Measurements from ENCODE around the gene SLC36A4.
"Not testable (repeated sequence)": the region's sequence is repeated elsewhere in the genome, so short reads cannot be mapped to it uniquely, and the experiment has no call there.

The SLC36A4 gene

GRCh38 chr11:93123351-93123898, 74.4 kb downstream of the SLC36A4 start:
- Histone ChIP-seq H3K27ac (ENCODE audit: low read depth, low read length) (no peak overlapping the region), H3K27me3 (ENCODE audit: insufficient read depth, low read length) (peaks cover 6% of the 10 kb centered on the region; the same call in 1 of the 2 replicates), H3K36me3 (ENCODE audit: insufficient read depth, low read length) (no peaks in the 10 kb centered on the region), H3K4me1 (ENCODE audit: control insufficient read depth, insufficient read depth, low read length, unreplicated experiment) (no peaks in the 10 kb centered on the region), H3K4me3 (ENCODE audit: low read depth, low read length) (no peak overlapping the region), H3K79me2 (ENCODE audit: control insufficient read depth, insufficient read depth, low read length, unreplicated experiment) (no peaks in the 10 kb centered on the region), H2AFZ (ENCODE audit: low read length, unreplicated experiment) (no peak overlapping the region)

GRCh38 chr11:93122535-93123235, 75.1 kb downstream of the SLC36A4 start:
- Histone ChIP-seq H3K27me3 (ENCODE audit: insufficient read depth, low read length) (peaks cover 10% of the 10 kb centered on the region), H3K36me3 (ENCODE audit: insufficient read depth, low read length) (no peaks in the 10 kb centered on the region), H3K4me3 (ENCODE audit: low read depth, low read length) (no peak overlapping the region), H3K27ac (ENCODE audit: low read depth, low read length) (no peak overlapping the region), H2AFZ (ENCODE audit: low read length, unreplicated experiment) (no peak overlapping the region), H3K4me1 (ENCODE audit: control insufficient read depth, insufficient read depth, low read length, unreplicated experiment) (no peaks in the 10 kb centered on the region), H3K79me2 (ENCODE audit: control insufficient read depth, insufficient read depth, low read length, unreplicated experiment) (no peaks in the 10 kb centered on the region)

- Histone ChIP-seq H3K4me3 (ENCODE audit: low read depth, low read length) (no peak overlapping the region), H2AFZ (ENCODE audit: low read length, unreplicated experiment) (no peak overlapping the region), H3K27ac (ENCODE audit: low read depth, low read length) (no peak overlapping the region), H3K27me3 (ENCODE audit: insufficient read depth, low read length) (peaks cover 23% of the 10 kb centered on the region; the same call in 1 of the 2 replicates), H3K79me2 (ENCODE audit: control insufficient read depth, insufficient read depth, low read length, unreplicated experiment) (no peaks in the 10 kb centered on the region), H3K4me1 (ENCODE audit: control insufficient read depth, insufficient read depth, low read length, unreplicated experiment) (no peaks in the 10 kb centered on the region), H3K36me3 (ENCODE audit: insufficient read depth, low read length) (no peaks in the 10 kb centered on the region)
Measured at GRCh38 chr11:93118276-93118675, 79.5 kb downstream of the SLC36A4 start.

GRCh38 chr11:93117565-93117964, 80.2 kb downstream of the SLC36A4 start:
- Histone ChIP-seq H3K79me2 (ENCODE audit: control insufficient read depth, insufficient read depth, low read length, unreplicated experiment) (no peaks in the 10 kb centered on the region), H2AFZ (ENCODE audit: low read length, unreplicated experiment) (no peak overlapping the region), H3K36me3 (ENCODE audit: insufficient read depth, low read length) (no peaks in the 10 kb centered on the region), H3K27me3 (ENCODE audit: insufficient read depth, low read length) (peaks cover 23% of the 10 kb centered on the region; the same call in 1 of the 2 replicates), H3K27ac (ENCODE audit: low read depth, low read length) (no peak overlapping the region), H3K4me3 (ENCODE audit: low read depth, low read length) (no peak overlapping the region), H3K4me1 (ENCODE audit: control insufficient read depth, insufficient read depth, low read length, unreplicated experiment) (no peaks in the 10 kb centered on the region)

GRCh38 chr11:93116641-93117441, 81.0 kb downstream of the SLC36A4 start:
- Histone ChIP-seq H3K4me3 (ENCODE audit: low read depth, low read length) (no peak overlapping the region), H3K79me2 (ENCODE audit: control insufficient read depth, insufficient read depth, low read length, unreplicated experiment) (no peaks in the 10 kb centered on the region), H3K36me3 (ENCODE audit: insufficient read depth, low read length) (no peaks in the 10 kb centered on the region), H2AFZ (ENCODE audit: low read length, unreplicated experiment) (no peak overlapping the region), H3K27me3 (ENCODE audit: insufficient read depth, low read length) (peaks cover 23% of the 10 kb centered on the region; the same call in 1 of the 2 replicates), H3K27ac (ENCODE audit: low read depth, low read length) (no peak overlapping the region), H3K4me1 (ENCODE audit: control insufficient read depth, insufficient read depth, low read length, unreplicated experiment) (no peaks in the 10 kb centered on the region)

- Histone ChIP-seq H3K4me3 (ENCODE audit: low read depth, low read length) (no peak overlapping the region), H3K4me1 (ENCODE audit: control insufficient read depth, insufficient read depth, low read length, unreplicated experiment) (no peaks in the 10 kb centered on the region), H3K27me3 (ENCODE audit: insufficient read depth, low read length) (peaks cover 23% of the 10 kb centered on the region; the same call in 1 of the 2 replicates), H3K27ac (ENCODE audit: low read depth, low read length) (no peak overlapping the region), H3K36me3 (ENCODE audit: insufficient read depth, low read length) (no peaks in the 10 kb centered on the region), H2AFZ (ENCODE audit: low read length, unreplicated experiment) (no peak overlapping the region), H3K79me2 (ENCODE audit: control insufficient read depth, insufficient read depth, low read length, unreplicated experiment) (no peaks in the 10 kb centered on the region)
Measured at GRCh38 chr11:93114304-93114703, 83.5 kb downstream of the SLC36A4 start.

GRCh38 chr11:93113824-93114223, 84.0 kb downstream of the SLC36A4 start:
- H2AFZ ChIP-seq (ENCODE audit: low read length, unreplicated experiment), result no peak overlapping the region

GRCh38 chr11:93111147-93111546, 86.6 kb downstream of the SLC36A4 start:
- H3K4me1 ChIP-seq (ENCODE audit: control insufficient read depth, insufficient read depth, low read length, unreplicated experiment); H3K79me2 ChIP-seq (ENCODE audit: control insufficient read depth, insufficient read depth, low read length, unreplicated experiment); H2AFZ ChIP-seq (ENCODE audit: low read length, unreplicated experiment); H3K36me3 ChIP-seq (ENCODE audit: insufficient read depth, low read length); H3K27ac ChIP-seq (ENCODE audit: low read depth, low read length); H3K27me3 ChIP-seq (ENCODE audit: insufficient read depth, low read length); H3K4me3 ChIP-seq (ENCODE audit: low read depth, low read length): not testable (repeated sequence)

More at GRCh38 chr11:93113824-93114223, 84.0 kb downstream of the SLC36A4 start:
- H3K27me3 ChIP-seq (ENCODE audit: insufficient read depth, low read length), result peaks cover 21% of the 10 kb centered on the region; the same call in 1 of the 2 replicates
- no peaks in the 10 kb centered on the region for H3K4me1 ChIP-seq (ENCODE audit: control insufficient read depth, insufficient read depth, low read length, unreplicated experiment)
- no peaks in the 10 kb centered on the region for H3K36me3 ChIP-seq (ENCODE audit: insufficient read depth, low read length)
- no peaks in the 10 kb centered on the region for H3K79me2 ChIP-seq (ENCODE audit: control insufficient read depth, insufficient read depth, low read length, unreplicated experiment)
- H3K27ac ChIP-seq (ENCODE audit: low read depth, low read length), result no peak overlapping the region
- H3K4me3 ChIP-seq (ENCODE audit: low read depth, low read length), result no peak overlapping the region

GRCh38 chr11:93100211-93100610, 97.6 kb downstream of the SLC36A4 start:
- Histone ChIP-seq H3K36me3 (ENCODE audit: insufficient read depth, low read length) (no peaks in the 10 kb centered on the region), H3K27me3 (ENCODE audit: insufficient read depth, low read length) (no peaks in the 10 kb centered on the region), H2AFZ (ENCODE audit: low read length, unreplicated experiment) (peak overlapping the region; percentile 14), H3K4me1 (ENCODE audit: control insufficient read depth, insufficient read depth, low read length, unreplicated experiment) (peaks cover 10% of the 10 kb centered on the region), H3K4me3 (ENCODE audit: low read depth, low read length) (no peak overlapping the region), H3K27ac (ENCODE audit: low read depth, low read length) (peak overlapping the region; percentile 50), H3K79me2 (ENCODE audit: control insufficient read depth, insufficient read depth, low read length, unreplicated experiment) (no peaks in the 10 kb centered on the region)

- H3K4me1 ChIP-seq (ENCODE audit: control insufficient read depth, insufficient read depth, low read length, unreplicated experiment), result peaks cover 10% of the 10 kb centered on the region
- no peaks in the 10 kb centered on the region for H3K36me3 ChIP-seq (ENCODE audit: insufficient read depth, low read length)
- H3K4me3 ChIP-seq (ENCODE audit: low read depth, low read length), result no peak overlapping the region
- no peaks in the 10 kb centered on the region for H3K27me3 ChIP-seq (ENCODE audit: insufficient read depth, low read length)
- H2AFZ ChIP-seq (ENCODE audit: low read length, unreplicated experiment), result peak overlapping the region; percentile 14
- no peaks in the 10 kb centered on the region for H3K79me2 ChIP-seq (ENCODE audit: control insufficient read depth, insufficient read depth, low read length, unreplicated experiment)
- H3K27ac ChIP-seq (ENCODE audit: low read depth, low read length), result peak overlapping the region; percentile 50
Measured at GRCh38 chr11:93099806-93100205, 98.0 kb downstream of the SLC36A4 start.
